Thoracic aorta (tissue), 2 donors: Measurements from ENCODE around the gene NPB. TPM values are rescaled to one million over a fixed set of nuclear protein-coding genes. Genes with fewer than 3 reads are reported as not detected.

Experiments
- ATAC-seq: fragments of 150-250 bp; one replicate; pipeline ENCODE4 v1.8.0; 2017; ENCODE audit warnings: low read depth; ENCODE audit not compliant: insufficient number of reproducible peaks, low FRiP score
- DNase-seq: peaks from one replicate; pipeline ENCODE4 v3.0.0-alpha.2; 2020; ENCODE audit warnings: low spot score
- H3K27ac ChIP-seq, 2 donors: fragments of 200-600 bp; sonication (generic); 1 replicate in 1 of 2; 2 replicates in 1 of 2; pipeline ENCODE4 v1.5.1; 2016; ENCODE audit warnings: mild to moderate bottlenecking in 2 of 2, moderate library complexity in 2 of 2
- H3K27me3 ChIP-seq: fragments of 200-600 bp; sonication (generic); replicated peaks from 2 replicates; pipeline ENCODE4 v1.6.0; 2016; ENCODE audit warnings: mild to moderate bottlenecking; ENCODE audit not compliant: insufficient read depth
- H3K36me3 ChIP-seq: fragments of 200-600 bp; sonication (generic); one replicate; pipeline ENCODE4 v1.5.1; 2016
- H3K4me1 ChIP-seq, 2 donors: fragments of 200-600 bp; sonication (generic); 1 replicate in 1 of 2; 2 replicates in 1 of 2; pipeline versions ENCODE4 v1.5.1 to v1.6.0; 2016; ENCODE audit warnings: low read depth in 2 of 2, mild to moderate bottlenecking in 1 of 2; ENCODE audit not compliant: control insufficient read depth in 1 of 2
- H3K4me3 ChIP-seq: fragments of 200-600 bp; sonication (generic); 2 replicates; pipeline ENCODE4 v1.5.1; 2016; ENCODE audit warnings: mild to moderate bottlenecking
- H3K9me3 ChIP-seq: fragments of 200-600 bp; sonication (generic); 2 replicates; pipeline ENCODE4 v1.5.1; 2016
- total RNA-seq, 2 donors: library from RNA; depleted of rRNA; stranded (reverse); fragments of >200 nt; gene quantifications; one replicate each; pipeline versions ENCODE4 v1.1.0 to v1.2.3, GENCODE V29; 2016
- TF ChIP-seq, protein P1 (sequence below): fragments of 200-600 bp; sonication (generic); IDR thresholded peaks from one replicate; pipeline ENCODE4 v1.5.1; 2019; ENCODE audit warnings: antibody characterized with exemption

The NPB gene
- total RNA-seq, 2 donors from 2014 or later: 0.35 to 2.6 TPM

- no peak overlapping the region for H3K4me3 ChIP-seq
- no peaks in the 10 kb centered on the region for H3K9me3 ChIP-seq
- H3K4me1 ChIP-seq: peaks cover 32 to 40% of the 10 kb centered on the region in 2 donors
- H3K27ac ChIP-seq: no peak overlapping the region
- ATAC-seq (no peak), DNase-seq (no peak)
- TF ChIP-seq, protein P1, sequence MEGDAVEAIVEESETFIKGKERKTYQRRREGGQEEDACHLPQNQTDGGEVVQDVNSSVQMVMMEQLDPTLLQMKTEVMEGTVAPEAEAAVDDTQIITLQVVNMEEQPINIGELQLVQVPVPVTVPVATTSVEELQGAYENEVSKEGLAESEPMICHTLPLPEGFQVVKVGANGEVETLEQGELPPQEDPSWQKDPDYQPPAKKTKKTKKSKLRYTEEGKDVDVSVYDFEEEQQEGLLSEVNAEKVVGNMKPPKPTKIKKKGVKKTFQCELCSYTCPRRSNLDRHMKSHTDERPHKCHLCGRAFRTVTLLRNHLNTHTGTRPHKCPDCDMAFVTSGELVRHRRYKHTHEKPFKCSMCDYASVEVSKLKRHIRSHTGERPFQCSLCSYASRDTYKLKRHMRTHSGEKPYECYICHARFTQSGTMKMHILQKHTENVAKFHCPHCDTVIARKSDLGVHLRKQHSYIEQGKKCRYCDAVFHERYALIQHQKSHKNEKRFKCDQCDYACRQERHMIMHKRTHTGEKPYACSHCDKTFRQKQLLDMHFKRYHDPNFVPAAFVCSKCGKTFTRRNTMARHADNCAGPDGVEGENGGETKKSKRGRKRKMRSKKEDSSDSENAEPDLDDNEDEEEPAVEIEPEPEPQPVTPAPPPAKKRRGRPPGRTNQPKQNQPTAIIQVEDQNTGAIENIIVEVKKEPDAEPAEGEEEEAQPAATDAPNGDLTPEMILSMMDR: no peak
- no peaks in the 10 kb centered on the region for H3K27me3 ChIP-seq
- H3K36me3 ChIP-seq: peaks cover 28% of the 10 kb centered on the region
Measured at GRCh38 chr17:81918832-81919545, 17.0 kb downstream of the NPB start.

GRCh38 chr17:81920612-81921536, 18.8 kb downstream of the NPB start:
- ATAC-seq (no peak), DNase-seq (no peak)
- TF ChIP-seq, protein P1: no peak
- Histone ChIP-seq H3K27ac (no peak overlapping the region), H3K4me3 (no peak overlapping the region), H3K36me3 (peaks cover 17% of the 10 kb centered on the region), H3K9me3 (no peaks in the 10 kb centered on the region), H3K4me1 (peaks cover 44 to 59% of the 10 kb centered on the region in 2 donors), H3K27me3 (no peaks in the 10 kb centered on the region)

DNA sequence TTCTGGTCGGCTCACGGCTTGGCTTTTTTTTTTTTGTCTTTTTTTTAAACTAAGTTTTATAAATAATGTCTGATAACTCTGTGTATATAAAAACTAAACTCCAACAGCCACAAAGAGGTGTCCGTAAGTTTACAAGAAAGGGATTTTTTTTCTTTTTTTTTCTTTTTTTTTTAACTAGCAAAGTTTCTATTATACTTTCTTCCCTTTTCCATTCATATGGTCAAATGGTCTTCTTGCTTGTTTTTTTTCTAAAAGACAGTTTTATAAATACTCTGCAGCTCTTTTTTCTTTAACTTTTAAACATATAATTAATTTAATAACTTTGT, 19.5 kb downstream of the NPB start:
- Histone ChIP-seq H3K27ac (no peak overlapping the region), H3K4me3 (no peak overlapping the region), H3K9me3 (no peaks in the 10 kb centered on the region), H3K36me3 (peaks cover 17% of the 10 kb centered on the region), H3K27me3 (no peaks in the 10 kb centered on the region), H3K4me1 (peaks cover 46 to 61% of the 10 kb centered on the region in 2 donors)
- DNase-seq (no peak), ATAC-seq (no peak)
- TF ChIP-seq, protein P1: no peak

GRCh38 chr17:81921996-81922565, 20.0 kb downstream of the NPB start:
- Histone ChIP-seq H3K4me1 (peaks cover 40 to 55% of the 10 kb centered on the region in 2 donors), H3K27ac (no peak overlapping the region), H3K4me3 (no peak overlapping the region), H3K9me3 (no peaks in the 10 kb centered on the region), H3K27me3 (no peaks in the 10 kb centered on the region), H3K36me3 (peaks cover 17% of the 10 kb centered on the region)
- TF ChIP-seq, protein P1: no peak
- ATAC-seq (no peak), DNase-seq (no peak)
